Measurements from ENCODE around the gene THSD4.

THSD4 gene

GRCh38 chr15:71784719-71785118 lies 669.4 kb downstream of the THSD4 start:
- no peak for DNase-seq (ENCODE audit: low spot score)

GRCh38 chr15:71785996-71786395 lies 670.7 kb downstream of the THSD4 start:
- no peak for DNase-seq (ENCODE audit: low spot score)

- DNase-seq (ENCODE audit: low spot score), result no peak
Observed at GRCh38 chr15:71786673-71787072, 671.4 kb downstream of the THSD4 start.

- no peak for DNase-seq (ENCODE audit: low spot score)
Observed at GRCh38 chr15:71788646-71789579, 673.6 kb downstream of the THSD4 start.

- no peak for DNase-seq (ENCODE audit: low spot score)
Observed at GRCh38 chr15:71789616-71790015, 674.3 kb downstream of the THSD4 start.

- no peak for DNase-seq (ENCODE audit: low spot score)
Observed at GRCh38 chr15:71790081-71790480, 674.8 kb downstream of the THSD4 start.

- DNase-seq (ENCODE audit: low spot score), result no peak
Observed at GRCh38 chr15:71791975-71792374, 676.7 kb downstream of the THSD4 start.

- DNase-seq (ENCODE audit: low spot score), result no peak
Observed at GRCh38 chr15:71792521-71792920, 677.2 kb downstream of the THSD4 start.

- no peak for DNase-seq (ENCODE audit: low spot score)
Observed at GRCh38 chr15:71798641-71799040, 683.4 kb downstream of the THSD4 start.

GRCh38 chr15:71800190-71800589 lies 684.9 kb downstream of the THSD4 start:
- DNase-seq (ENCODE audit: low spot score), result no peak

GRCh38 chr15:71800835-71801745 lies 685.8 kb downstream of the THSD4 start:
- DNase-seq (ENCODE audit: low spot score), result no peak

GRCh38 chr15:71801935-71802655 lies 686.8 kb downstream of the THSD4 start:
- DNase-seq (ENCODE audit: low spot score), result no peak

GRCh38 chr15:71802770-71803169 lies 687.5 kb downstream of the THSD4 start:
- no peak for DNase-seq (ENCODE audit: low spot score)

- no peak for DNase-seq (ENCODE audit: low spot score)
Observed at GRCh38 chr15:71804226-71804625, 689.0 kb downstream of the THSD4 start.

- no peak for DNase-seq (ENCODE audit: low spot score)
Observed at GRCh38 chr15:71804695-71805470, 689.6 kb downstream of the THSD4 start.

- no peak for DNase-seq (ENCODE audit: low spot score)
Observed at GRCh38 chr15:71806452-71806931, 691.2 kb downstream of the THSD4 start.

GRCh38 chr15:71807125-71807629 lies 691.9 kb downstream of the THSD4 start:
- DNase-seq (ENCODE audit: low spot score), result no peak

GRCh38 chr15:71807691-71808091 lies 692.4 kb downstream of the THSD4 start:
- no peak for DNase-seq (ENCODE audit: low spot score)

GRCh38 chr15:71808311-71809020 lies 693.2 kb downstream of the THSD4 start:
- no peak for DNase-seq (ENCODE audit: low spot score)

- DNase-seq (ENCODE audit: low spot score), result no peak
Observed at GRCh38 chr15:71809346-71809745, 694.1 kb downstream of the THSD4 start.

All from left forelimb (tissue), 1 donor.